Choroid plexus epithelial cell (primary cell): ENCODE results near the gene C11orf58.

Experiments used
- DNase-seq: peaks from one replicate; pipeline ENCODE4 v3.0.0-alpha.2; 2010; ENCODE audit warnings: low read depth
- H3K4me3 ChIP-seq: 2 replicates; pipeline ENCODE4 v1.5.1; 2011; ENCODE audit warnings: low read depth, mild to moderate bottlenecking, control low read depth, low read length, moderate library complexity
- CTCF ChIP-seq: conservative IDR thresholded peaks from 2 replicates; pipeline ENCODE4 v1.5.1; 2011; ENCODE audit warnings: low read depth, mild to moderate bottlenecking, control low read depth, inconsistent platforms, low read length, moderate library complexity

Gene C11orf58

GRCh38 chr11:16789063-16789420 is 50.6 kb downstream of the C11orf58 start:
- TF ChIP-seq CTCF: no peak
- H3K4me3 ChIP-seq: no peak overlapping the region
- DNase-seq: no peak

DNA sequence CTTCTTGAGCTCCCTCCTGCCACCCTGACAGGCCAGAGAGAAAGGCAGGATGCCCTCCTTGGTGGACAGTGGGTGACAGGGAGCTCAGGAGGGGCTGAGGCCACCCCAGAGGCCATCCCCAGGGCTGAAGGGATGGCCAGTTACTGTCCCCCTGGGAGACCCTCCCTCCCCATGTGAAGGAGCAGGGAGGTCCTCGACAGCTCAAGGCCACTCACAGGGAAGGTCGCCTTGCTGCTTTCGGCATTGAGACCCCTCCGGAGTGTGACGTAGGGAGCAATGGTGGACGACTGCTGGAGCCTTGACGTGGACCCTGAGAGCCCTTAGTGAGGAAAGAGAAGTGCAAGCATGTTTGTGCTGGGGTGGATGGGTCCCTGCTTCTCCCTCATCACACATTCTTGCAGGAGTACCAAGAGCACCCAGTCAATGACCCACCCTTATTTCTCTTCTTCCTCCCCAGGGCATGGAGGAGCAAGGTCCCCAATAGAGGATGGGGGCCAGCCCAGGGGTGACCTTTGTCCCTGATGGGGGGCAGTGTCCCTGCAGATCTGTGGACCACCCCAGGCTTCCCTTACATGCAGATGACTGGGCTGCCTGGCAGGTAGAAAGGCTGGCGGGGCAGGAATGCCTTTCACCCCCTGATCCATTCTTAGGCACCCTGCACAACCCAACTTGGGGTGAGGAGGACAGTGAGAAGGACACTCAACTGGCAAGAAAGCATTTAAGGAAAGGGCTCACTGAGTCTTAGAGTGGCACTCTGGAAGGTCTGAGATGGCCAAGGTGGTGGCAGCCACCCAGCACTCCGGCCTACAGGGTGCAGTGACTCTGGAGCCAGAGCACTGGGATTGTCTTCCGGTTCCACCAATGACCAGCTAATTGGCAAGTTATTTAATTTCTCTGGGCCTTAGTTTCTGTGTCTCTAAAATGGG is 51.4 kb downstream of the C11orf58 start:
- TF ChIP-seq CTCF: no peak

GRCh38 chr11:16790486-16791190 is 52.2 kb downstream of the C11orf58 start:
- TF ChIP-seq CTCF: no peak
- DNase-seq: no peak
- no peak overlapping the region for H3K4me3 ChIP-seq

More for the DNA sequence above, 51.4 kb downstream of the C11orf58 start:
- no peak overlapping the region for H3K4me3 ChIP-seq
- DNase-seq: no peak

GRCh38 chr11:16791191-16791961 is 52.9 kb downstream of the C11orf58 start:
- no peak overlapping the region for H3K4me3 ChIP-seq
- no peak for TF ChIP-seq CTCF
- DNase-seq: peak; percentile 96

DNA sequence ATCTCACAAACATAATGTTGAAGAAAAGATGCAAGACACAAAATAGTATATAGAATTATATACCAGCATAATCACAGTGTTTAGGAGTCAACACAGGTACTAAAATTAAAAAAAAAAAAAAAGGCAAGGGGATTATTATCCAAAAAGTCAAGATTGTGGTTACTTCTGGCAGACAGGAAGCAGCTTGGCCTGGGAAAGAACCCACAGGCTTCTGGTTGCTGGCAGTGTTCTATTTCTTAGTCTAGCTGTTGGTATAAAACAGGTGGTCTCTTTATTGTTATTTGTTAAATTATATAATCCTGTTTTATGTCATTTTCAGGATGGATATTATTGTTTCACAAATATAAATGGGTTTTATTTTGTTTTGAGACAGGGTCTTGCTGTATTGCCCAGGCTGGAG is 54.0 kb downstream of the C11orf58 start:
- no peak overlapping the region for H3K4me3 ChIP-seq
- TF ChIP-seq CTCF: no peak
- DNase-seq: peak; percentile 47

GRCh38 chr11:16793009-16793408 is 54.6 kb downstream of the C11orf58 start:
- DNase-seq: no peak
- TF ChIP-seq CTCF: no peak
- H3K4me3 ChIP-seq: no peak overlapping the region
